Mucosa of descending colon (tissue), 3 donors: Measurements from ENCODE around the gene SLC22A13. TPM values are rescaled to one million over a fixed set of nuclear protein-coding genes. Genes with fewer than 3 reads are reported as not detected.

ENCODE experiments used
- ATAC-seq: fragments of 200-7000 bp; cut with Tn5 transposase; one replicate; pipeline ENCODE4 v1.9.1; 2020; ENCODE audit warnings: mild to moderate bottlenecking, moderate library complexity
- DNase-seq, 3 donors: peaks; one replicate each; pipeline ENCODE4 v3.0.0-alpha.2; 2020
- H3K36me3 ChIP-seq: fragments of 200-600 bp; one replicate; pipeline ENCODE4 v1.8.0; 2021; ENCODE audit warnings: low read depth, mild to moderate bottlenecking
- H3K4me1 ChIP-seq: fragments of 200-600 bp; one replicate; pipeline ENCODE4 v1.8.0; 2021; ENCODE audit warnings: low read depth, mild to moderate bottlenecking
- H3K4me3 ChIP-seq: fragments of 200-600 bp; one replicate; pipeline ENCODE4 v1.8.0; 2021; ENCODE audit warnings: mild to moderate bottlenecking
- H3K9me3 ChIP-seq: fragments of 200-600 bp; one replicate; pipeline ENCODE4 v1.8.0; 2021; ENCODE audit warnings: mild to moderate bottlenecking
- CTCF ChIP-seq: fragments of 200-600 bp; IDR thresholded peaks from one replicate; pipeline ENCODE4 v1.8.0; 2022; ENCODE audit warnings: antibody characterized with exemption, mild to moderate bottlenecking
- intact Hi-C, 2 donors: fragments of 100-400 bp; cut with DNase I in 1 of 2; cut with micrococcal nuclease in 1 of 2; formaldehyde crosslinking; loops; one replicate each; pipeline versions ENCODE4 v1.11.0 to v1.11.1; 2022; cut with DNase I, micrococcal nuclease
- total RNA-seq, 3 donors: library from RNA; stranded (reverse); fragmentation: NEBNext Ultra II Directional in 2 of 3; extraction: Animal tissue kit (Norgen Biotek cat#: 25700) in 2 of 3; gene quantifications; one replicate each; pipeline versions ENCODE4 v1.2.1 to v1.2.4, GENCODE V29; 2021 to 2023
- donor health status: DM: no; HTN: no; CAD: no; lungs with moderate emphysema.
- donor health status: DM: no; HTN: no; CAD: no.
- donor health status: DM: no; HTN: yes; CAD: no.

SLC22A13 gene
- total RNA-seq, 3 donors from 2014 or later = 0.51 to 0.84 (median 0.70) TPM

GRCh38 chr3:38312356-38312755 lies 46.7 kb downstream of the SLC22A13 start:
- intact Hi-C loops = no loop called here
- no peak for DNase-seq
- ATAC-seq = no peak
- H3K4me1 ChIP-seq = no peaks in the 10 kb centered on the region
- no peaks in the 10 kb centered on the region for H3K36me3 ChIP-seq
- no peak for TF ChIP-seq CTCF
- H3K4me3 ChIP-seq = no peak overlapping the region
- H3K9me3 ChIP-seq = no peaks in the 10 kb centered on the region

- no peak for TF ChIP-seq CTCF
- DNase-seq (no peak), ATAC-seq (no peak)
Observed at GRCh38 chr3:38313263-38313662, 47.7 kb downstream of the SLC22A13 start.

GRCh38 chr3:38313695-38314094 lies 48.1 kb downstream of the SLC22A13 start:
- TF ChIP-seq CTCF = no peak
- no peaks in the 10 kb centered on the region for H3K9me3 ChIP-seq
- no peak overlapping the region for H3K4me3 ChIP-seq
- H3K36me3 ChIP-seq = no peaks in the 10 kb centered on the region
- intact Hi-C loops = no loop called here
- DNase-seq = no peak
- no peak for ATAC-seq
- no peaks in the 10 kb centered on the region for H3K4me1 ChIP-seq

More at GRCh38 chr3:38313263-38313662, 47.7 kb downstream of the SLC22A13 start:
- no peak overlapping the region for H3K4me3 ChIP-seq
- H3K36me3 ChIP-seq = no peaks in the 10 kb centered on the region
- no peaks in the 10 kb centered on the region for H3K9me3 ChIP-seq
- intact Hi-C loops = no loop called here
- no peaks in the 10 kb centered on the region for H3K4me1 ChIP-seq

GRCh38 chr3:38314112-38314763 lies 48.6 kb downstream of the SLC22A13 start:
- no peak for TF ChIP-seq CTCF
- no peaks in the 10 kb centered on the region for H3K9me3 ChIP-seq
- H3K4me1 ChIP-seq = no peaks in the 10 kb centered on the region
- no peaks in the 10 kb centered on the region for H3K36me3 ChIP-seq
- no peak overlapping the region for H3K4me3 ChIP-seq
- DNase-seq (no peak), ATAC-seq (no peak)
- intact Hi-C loops = no loop called here

- no peaks in the 10 kb centered on the region for H3K9me3 ChIP-seq
- H3K36me3 ChIP-seq = no peaks in the 10 kb centered on the region
Observed at GRCh38 chr3:38314764-38315487, 49.3 kb downstream of the SLC22A13 start.

More at GRCh38 chr3:38314764-38315487, 49.3 kb downstream of the SLC22A13 start:
- no peaks in the 10 kb centered on the region for H3K4me1 ChIP-seq
- TF ChIP-seq CTCF = no peak
- no peak for ATAC-seq
- no peak overlapping the region for H3K4me3 ChIP-seq
- DNase-seq = no peak
- intact Hi-C loops = no loop called here
